HG02759 (cell line): ENCODE results near the gene NCOA4.
"Not testable (repeated sequence)": the region's sequence is repeated elsewhere in the genome, so short reads cannot be mapped to it uniquely, and the experiment has no call there.

ENCODE experiments used
- ATAC-seq: cut with Tn5 transposase; IDR thresholded peaks from one replicate; pipeline ENCODE4 v1.9.1; 2021; ENCODE audit warnings: mild to moderate bottlenecking, moderate library complexity; ENCODE audit not compliant: unreplicated experiment

The NCOA4 gene

GRCh38 chr10:46052791-46053375, 22.5 kb upstream of the NCOA4 start:
- ATAC-seq, result no peak

GRCh38 chr10:46052057-46052790, 21.8 kb upstream of the NCOA4 start:
- ATAC-seq, result no peak

- no peak for ATAC-seq
These were observed 20.7 kb upstream of the NCOA4 start for GRCh38 chr10:46050941-46051623.

- ATAC-seq, result not testable (repeated sequence)
These were observed 19.0 kb upstream of the NCOA4 start for GRCh38 chr10:46049497-46049831.

GRCh38 chr10:46048152-46048551, 17.7 kb upstream of the NCOA4 start:
- ATAC-seq, result no peak

- ATAC-seq, result no peak
These were observed 15.8 kb upstream of the NCOA4 start, which contains the start of gene MSMB for GRCh38 chr10:46046261-46046660. TSS of gene MSMB (minus strand) at chr10:46046269. CDS start at chr10:46046237, 32 bp downstream.

- ATAC-seq, result no peak
These were observed 12.1 kb upstream of the NCOA4 start for GRCh38 chr10:46042527-46042926.

GRCh38 chr10:46040004-46040403, 9.6 kb upstream of the NCOA4 start:
- ATAC-seq, result no peak

GRCh38 chr10:46037107-46037825, 6.8 kb upstream of the NCOA4 start:
- no peak for ATAC-seq

- no peak for ATAC-seq
These were observed 5.8 kb upstream of the NCOA4 start for GRCh38 chr10:46035923-46036849.

- ATAC-seq, result no peak
These were observed 3.2 kb upstream of the NCOA4 start for GRCh38 chr10:46033602-46034011.

GRCh38 chr10:46031648-46032532, 1.5 kb upstream of the NCOA4 start:
- no peak for ATAC-seq

- ATAC-seq, result no peak
These were observed 877 bp downstream of the NCOA4 start for GRCh38 chr10:46029461-46030030.

GRCh38 chr10:46028584-46029460, 1.6 kb downstream of the NCOA4 start:
- ATAC-seq, result peak; percentile 45

- ATAC-seq, result no peak
These were observed 4.3 kb downstream of the NCOA4 start for GRCh38 chr10:46026106-46026505.

- ATAC-seq, result no peak
These were observed 5.0 kb downstream of the NCOA4 start for GRCh38 chr10:46025406-46025805.

GRCh38 chr10:46024948-46025347, 5.5 kb downstream of the NCOA4 start:
- no peak for ATAC-seq
